CD1c-positive myeloid dendritic cell (primary cell): Measurements from ENCODE around the gene PRR29.

Experiments
- DNase-seq: peaks from one replicate; pipeline ENCODE4 v3.0.0-alpha.2; 2016; ENCODE audit errors: extremely low spot score

PRR29 gene

DNA sequence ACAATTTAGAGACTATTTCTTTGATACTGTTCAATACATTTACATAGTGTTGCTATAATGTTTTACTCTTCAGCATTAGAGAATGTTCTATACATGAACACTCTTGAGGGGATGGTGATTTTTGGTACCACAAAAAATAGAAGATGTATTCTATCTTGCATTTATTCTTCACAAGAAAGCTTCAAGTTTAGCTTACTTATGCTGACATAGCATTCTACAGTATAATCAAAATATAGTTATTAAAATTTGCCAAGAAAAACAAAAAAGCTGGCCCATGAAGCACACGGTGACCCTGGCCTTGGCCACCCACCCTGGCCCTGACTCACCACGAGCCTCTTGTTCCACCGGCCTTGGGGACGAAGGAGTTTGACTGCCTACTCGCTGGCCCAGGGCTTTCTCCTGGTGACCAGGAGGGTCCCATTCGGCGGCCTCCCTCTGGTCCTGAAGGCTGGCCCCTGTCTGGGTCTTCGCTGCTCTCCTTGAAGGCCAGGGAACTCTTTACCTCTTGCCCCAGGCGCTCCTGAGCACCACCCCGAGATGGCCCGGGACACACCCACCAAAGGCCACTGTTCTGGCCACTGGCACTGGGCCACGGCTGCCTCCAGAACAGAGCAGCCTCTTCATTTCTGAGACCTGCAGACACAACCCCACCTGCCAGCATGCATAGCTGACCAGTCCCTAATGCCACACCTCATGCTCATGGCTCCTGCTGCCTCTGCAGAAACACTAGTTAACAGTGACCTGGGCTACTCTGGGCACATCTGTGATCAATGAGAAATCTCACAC is 44.7 kb downstream of the PRR29 start:
- DNase-seq: no peak

DNA sequence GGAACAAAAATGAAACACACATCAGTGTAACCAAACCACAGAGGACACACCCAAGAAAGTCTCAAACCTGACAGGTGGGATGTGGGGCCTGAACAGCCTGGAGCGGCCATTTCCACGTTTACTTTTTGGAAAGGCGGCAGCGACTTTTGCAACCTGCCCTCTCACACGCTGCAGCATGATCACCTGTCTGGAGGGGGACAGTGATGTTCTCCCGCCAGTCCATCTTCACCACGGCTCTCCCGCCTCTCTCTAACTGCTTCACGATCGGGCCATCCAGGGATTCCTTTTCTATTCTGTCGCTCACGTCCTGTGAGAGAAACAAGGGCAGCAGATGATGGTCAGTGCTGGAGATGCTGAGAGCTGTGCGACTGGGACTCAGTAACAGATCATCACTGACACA is 47.0 kb downstream of the PRR29 start:
- DNase-seq: no peak

DNA sequence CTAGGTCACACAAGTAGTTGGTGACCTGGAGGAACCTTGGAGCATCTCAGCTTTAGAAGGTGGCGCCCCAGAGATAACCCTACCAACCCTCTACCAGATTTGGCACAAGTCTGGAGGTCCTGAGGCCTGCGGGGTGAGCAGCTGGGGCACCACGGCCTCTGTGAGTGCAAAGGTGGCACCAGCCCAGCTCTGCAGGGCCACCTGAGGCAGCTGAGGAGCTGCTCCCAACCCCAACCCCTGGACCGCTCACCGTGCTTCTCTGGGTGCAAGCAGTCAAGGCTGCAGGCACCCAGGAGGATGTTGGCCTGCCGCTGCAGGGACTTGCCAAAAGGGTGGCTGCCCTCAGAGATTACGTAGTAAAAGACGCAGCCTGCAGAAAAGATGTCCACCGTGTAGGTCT is 50.7 kb downstream of the PRR29 start:
- no peak for DNase-seq

DNA sequence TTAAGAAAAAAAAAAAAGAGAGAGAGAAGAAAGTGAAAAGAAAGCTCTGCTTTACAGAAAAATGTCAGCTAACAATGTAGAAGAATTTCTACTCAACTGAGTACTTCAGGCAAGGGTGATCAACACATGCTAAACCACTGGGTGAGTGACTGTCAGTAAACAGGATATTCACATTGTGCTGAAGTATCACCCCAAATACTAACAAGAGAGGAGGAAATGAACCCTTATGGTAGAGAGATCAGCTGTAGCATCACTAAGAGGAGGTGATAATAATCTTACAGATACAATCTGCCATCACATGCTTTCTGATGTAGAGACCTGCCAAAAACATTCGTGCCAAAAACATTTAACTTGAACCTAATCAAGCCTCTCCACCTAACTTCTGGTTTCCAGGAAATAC is 53.0 kb downstream of the PRR29 start:
- DNase-seq: peak; percentile 15

DNA sequence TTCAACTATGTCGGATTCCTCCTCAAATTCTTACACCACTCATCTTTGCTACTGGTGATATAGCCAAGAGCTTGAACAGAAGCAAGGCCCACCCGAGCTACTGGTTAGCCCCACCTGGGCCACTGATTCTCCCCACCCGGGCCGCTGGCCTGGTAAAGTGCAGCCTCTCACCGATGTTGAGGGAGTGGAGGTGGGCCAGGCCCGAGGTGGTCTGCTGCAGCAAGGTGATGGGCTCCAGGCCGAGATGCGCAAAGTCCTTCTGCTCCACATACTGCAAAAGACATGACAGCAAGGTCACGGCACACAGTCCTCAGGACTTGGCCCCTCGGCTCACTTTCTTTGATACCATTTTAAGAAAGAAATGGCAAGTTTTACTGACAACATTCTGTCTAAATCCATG is 55.0 kb downstream of the PRR29 start:
- no peak for DNase-seq
